ENCODE measurements around the gene JAKMIP2.

- TF ChIP-seq, protein P1, sequence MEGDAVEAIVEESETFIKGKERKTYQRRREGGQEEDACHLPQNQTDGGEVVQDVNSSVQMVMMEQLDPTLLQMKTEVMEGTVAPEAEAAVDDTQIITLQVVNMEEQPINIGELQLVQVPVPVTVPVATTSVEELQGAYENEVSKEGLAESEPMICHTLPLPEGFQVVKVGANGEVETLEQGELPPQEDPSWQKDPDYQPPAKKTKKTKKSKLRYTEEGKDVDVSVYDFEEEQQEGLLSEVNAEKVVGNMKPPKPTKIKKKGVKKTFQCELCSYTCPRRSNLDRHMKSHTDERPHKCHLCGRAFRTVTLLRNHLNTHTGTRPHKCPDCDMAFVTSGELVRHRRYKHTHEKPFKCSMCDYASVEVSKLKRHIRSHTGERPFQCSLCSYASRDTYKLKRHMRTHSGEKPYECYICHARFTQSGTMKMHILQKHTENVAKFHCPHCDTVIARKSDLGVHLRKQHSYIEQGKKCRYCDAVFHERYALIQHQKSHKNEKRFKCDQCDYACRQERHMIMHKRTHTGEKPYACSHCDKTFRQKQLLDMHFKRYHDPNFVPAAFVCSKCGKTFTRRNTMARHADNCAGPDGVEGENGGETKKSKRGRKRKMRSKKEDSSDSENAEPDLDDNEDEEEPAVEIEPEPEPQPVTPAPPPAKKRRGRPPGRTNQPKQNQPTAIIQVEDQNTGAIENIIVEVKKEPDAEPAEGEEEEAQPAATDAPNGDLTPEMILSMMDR (IDR thresholded peaks at IDR 0.05), result no peak
- no peak for TF ChIP-seq POLR2A (IDR thresholded peaks at IDR 0.05)
Measured at GRCh38 chr5:147668385-147668784, 114.1 kb downstream of the JAKMIP2 start.

All from heart left ventricle (tissue), 13 donors.